Stimulated activated CD4-positive, alpha-beta T cell treated with anti-CD3 and anti-CD28 coated beads, Interleukin-15, amount 100 ng/mL, for 24 hours (primary cell): ENCODE results near the gene WDFY4.

ENCODE experiments used
- DNase-seq: peaks from one replicate; pipeline ENCODE4 v3.0.0-alpha.2; 2020

The WDFY4 gene

DNA sequence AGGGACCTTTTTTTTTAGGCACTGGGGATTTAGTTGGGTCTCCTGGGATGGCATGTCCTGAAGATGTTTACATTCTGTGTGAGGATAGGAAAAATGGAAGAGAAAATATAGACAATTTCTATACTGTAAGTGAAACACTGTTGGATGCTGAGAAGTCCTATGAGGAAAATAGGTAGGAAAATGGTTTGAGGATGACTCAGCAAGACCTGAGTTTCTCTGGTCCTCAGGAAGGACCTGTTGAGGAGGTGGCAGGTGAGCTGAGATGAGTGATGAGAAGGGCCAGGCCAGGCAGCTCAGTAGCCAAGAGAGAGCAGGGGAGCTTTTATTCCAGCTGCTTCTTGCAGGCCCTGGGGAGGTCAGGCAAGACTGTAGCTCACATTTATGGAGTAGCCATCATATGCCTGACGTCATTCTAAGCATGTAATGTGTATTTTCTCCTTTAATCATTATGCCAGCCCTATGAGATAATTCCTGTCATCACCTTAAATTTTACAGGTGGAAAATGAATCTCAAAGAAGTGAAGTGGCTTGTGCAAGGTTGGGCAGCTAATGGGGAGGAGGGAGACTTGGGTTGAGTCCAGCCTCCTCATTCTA is 274.0 kb downstream of the WDFY4 start:
- DNase-seq, result no peak

DNA sequence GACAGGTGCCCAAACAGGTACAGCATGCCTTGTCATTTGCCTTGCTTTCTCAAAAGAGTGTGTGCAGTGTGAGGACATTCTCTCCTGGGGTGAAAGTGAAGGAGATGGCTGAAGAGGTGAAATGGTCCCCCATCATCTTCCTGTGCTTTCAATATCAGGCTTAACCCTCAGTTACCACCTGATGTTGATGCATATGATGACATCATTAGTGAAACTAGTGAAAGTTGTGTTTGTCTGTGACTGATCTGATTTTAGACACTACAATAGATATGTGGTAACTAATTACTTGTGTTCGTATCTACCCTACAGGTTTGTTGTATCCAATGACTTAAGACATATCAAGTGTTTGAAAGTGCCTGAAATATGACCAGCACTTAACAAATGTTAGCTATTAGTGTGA is 279.4 kb downstream of the WDFY4 start:
- no peak for DNase-seq

DNA sequence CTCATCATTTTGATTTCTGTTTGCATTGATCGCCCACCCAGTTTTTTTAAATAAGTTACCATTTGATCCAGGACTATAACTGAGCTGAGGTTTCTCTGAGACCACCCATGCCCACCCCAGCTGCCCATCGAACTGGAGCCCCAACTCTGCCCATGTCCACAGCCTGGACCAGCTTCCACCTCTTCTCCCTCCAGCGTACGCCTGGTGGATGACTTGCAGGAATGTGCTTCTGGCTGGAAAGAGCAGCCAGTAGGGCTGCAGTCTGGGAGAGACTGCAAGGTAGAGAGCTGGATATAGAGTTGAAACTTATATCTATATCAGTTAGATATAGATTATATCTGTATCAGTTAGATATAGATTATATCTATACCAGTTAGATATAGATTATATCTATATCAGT is 280.8 kb downstream of the WDFY4 start:
- DNase-seq, result no peak

DNA sequence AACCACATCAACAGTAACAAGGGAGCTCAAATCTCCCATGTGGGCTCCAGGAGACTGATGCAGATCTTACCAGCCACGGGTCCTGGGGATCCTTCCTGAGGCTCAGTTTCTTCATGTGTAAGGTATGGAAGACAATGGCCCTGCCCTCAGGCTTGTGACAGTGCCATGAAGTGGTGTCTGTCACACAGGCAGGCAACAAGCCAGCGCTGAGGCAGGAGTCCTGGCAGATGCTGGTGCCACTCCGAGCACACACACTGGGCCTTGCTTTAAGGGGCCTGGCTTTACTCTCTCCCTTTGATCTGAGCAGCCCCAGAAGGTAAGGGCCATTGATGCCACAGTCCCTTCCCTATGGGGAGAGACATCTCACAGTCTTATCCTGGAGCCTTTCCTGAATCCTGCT is 283.4 kb downstream of the WDFY4 start:
- DNase-seq, result no peak

DNA sequence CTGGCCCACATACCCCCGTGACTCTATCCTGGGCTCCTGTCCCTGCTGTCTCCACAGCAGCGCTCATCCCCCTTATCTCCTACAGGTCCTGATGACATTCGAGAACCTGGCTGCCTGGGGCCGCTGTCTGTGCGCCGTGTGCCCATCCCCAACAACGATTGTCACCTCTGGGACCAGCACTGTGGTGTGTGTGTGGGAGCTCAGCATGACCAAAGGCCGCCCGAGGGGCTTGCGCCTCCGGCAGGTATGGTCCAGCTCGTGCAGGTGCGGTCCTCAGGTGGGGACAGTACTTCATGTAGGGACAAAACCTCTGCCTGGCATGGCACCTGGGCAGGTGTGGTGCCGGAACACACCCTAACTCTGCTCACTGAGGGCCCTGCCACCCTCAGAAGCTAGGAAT is 285.4 kb downstream of the WDFY4 start:
- DNase-seq, result no peak

DNA sequence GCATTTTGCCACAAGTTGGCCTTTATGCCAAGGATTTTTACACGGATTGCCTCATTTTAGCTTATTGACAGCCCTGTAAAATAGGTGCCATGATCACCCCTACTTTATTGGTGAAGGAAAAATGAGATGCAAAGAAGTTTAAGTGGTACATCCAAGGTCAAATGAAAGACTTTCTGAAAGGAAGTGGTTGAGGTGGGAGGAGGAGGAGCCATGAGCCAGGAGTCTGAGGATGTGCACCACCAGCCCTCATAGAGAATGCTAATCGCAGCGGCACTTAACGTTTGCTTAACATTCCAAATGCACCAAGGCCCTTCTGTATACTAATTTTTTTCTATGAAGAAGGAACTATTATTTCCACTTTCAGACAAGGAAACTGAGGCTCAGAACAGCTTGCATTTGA is 286.0 kb downstream of the WDFY4 start:
- no peak for DNase-seq

DNA sequence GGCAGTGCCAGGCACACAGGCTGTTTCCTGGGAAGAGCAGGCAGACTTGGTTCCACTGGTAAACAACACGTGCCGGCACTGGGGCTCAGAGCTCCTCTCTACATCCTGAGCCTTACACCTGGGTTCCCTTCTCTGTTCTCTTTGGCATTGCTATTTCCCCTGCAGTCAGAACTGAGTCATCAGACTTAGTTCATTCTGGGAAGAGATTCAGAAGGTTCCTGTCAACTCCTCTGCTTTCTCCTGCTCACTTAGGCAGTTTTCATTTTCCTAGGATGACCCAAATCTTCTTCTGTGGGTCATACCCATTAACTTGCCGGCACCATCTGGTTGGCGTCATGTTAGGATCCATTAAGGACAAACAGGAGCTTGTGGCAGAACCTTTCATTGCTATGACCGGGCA is 288.4 kb downstream of the WDFY4 start:
- no peak for DNase-seq

DNA sequence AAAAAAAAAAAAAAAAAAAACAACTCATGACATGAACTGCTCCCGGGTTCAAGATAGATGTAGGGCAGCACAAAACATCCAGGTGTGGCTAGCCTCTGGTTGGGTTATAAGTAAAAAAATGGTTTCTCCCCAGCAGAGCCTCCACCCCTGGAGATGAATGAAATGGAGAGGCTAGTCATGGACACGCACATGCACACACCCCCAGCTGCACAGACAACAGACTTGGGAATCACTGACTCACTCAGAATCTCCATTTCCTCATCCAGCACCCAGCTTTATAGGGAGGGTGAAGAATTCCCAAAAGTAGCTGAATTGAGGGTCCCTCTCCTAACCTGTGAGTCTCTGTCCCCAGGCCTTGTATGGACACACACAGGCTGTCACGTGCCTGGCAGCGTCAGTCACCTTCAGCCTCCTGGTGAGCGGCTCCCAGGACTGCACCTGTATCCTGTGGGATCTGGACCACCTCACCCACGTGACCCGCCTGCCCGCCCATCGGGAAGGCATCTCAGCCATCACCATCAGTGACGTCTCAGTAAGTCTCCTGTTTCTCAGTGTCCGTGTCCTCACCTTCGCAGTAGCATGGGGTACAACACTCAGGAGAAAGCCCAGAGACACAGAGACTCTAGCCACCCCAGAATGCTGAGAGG is 290.0 kb downstream of the WDFY4 start:
- DNase-seq, result no peak

DNA sequence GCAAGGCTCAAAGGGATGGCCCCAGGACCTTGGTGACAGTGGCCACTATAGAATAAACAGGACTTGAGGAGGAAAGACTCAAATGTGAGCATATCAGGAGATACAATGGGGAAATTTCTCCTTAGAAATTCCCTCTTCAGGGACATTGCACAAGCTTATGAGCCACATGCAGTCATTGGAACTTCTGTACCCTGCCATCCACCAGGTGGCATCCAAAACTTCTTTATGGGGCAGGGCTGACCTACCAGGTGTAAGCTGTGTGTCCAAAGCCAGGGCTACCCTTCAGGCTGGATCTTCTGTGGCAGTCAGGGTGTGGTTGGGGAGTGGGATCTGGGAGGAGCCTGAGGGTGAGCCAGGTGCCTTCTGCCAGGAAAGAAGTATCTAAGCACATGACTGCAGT is 291.5 kb downstream of the WDFY4 start:
- DNase-seq, result no peak

DNA sequence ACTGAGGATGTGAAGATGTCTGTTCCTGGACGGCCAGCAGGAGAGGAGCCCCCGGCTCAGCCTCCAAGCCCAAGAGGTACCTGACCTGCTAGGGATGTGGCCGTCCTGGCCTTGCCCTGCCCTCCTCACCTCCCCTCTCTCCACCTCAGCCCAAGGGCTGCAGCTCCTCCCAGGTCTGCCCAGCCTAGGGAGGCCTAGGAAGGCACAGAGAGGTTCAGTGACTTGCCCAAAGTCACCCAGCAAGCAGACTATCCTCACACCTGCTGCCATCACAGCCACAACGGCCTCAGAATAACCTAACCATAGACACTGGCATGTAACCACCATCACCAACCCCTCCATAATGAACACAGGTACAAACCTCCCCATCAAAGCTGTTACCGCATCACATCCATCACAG is 293.6 kb downstream of the WDFY4 start:
- DNase-seq, result no peak

DNA sequence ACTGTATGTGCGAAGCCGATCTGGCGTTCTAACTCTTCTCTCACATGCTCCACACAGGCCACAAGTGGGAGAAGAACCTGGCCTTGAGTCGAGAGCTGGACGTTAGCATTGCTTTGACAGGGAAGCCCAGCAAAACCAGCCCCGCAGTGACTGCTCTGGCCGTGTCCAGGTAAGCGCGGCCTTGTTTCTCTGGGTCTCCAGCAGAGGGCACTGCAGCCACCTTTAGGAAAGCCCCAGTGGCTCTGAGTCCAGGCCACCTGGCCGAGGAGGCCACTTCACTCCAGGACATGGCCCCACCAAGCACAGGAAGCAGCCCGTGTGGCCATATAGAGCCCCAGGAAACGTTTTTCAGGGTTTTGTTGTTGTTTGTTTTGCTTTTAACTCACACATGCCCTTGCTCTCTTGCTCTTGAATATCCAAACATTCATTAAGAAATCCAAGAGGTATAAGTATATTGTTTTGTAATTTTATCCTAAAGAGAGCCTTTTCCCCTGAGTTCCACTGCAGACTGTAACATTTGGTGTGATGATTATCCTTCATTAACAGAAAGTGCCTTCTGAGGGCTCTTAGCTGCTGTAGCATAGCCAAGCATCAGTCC is 296.7 kb downstream of the WDFY4 start:
- peak; percentile 57 for DNase-seq

DNA sequence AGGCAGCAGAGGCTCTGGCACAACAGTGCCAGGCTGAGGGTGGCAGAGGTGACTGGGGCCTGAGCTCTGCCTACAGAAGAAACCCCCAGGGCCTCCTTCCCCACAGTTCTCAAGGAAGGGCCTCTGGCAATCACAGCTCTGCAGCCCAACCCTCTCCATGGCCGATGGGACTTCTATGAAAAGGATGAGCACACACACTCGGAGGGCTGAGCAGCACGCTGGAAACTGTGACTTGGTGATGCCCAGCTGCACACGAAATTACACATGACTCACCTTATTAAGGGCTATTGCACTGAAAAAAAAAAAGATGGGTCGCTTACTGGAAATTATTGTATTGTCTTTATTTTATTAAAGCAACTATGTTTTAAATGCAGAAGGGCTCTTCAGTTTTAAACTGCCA is 297.9 kb downstream of the WDFY4 start:
- no peak for DNase-seq

DNA sequence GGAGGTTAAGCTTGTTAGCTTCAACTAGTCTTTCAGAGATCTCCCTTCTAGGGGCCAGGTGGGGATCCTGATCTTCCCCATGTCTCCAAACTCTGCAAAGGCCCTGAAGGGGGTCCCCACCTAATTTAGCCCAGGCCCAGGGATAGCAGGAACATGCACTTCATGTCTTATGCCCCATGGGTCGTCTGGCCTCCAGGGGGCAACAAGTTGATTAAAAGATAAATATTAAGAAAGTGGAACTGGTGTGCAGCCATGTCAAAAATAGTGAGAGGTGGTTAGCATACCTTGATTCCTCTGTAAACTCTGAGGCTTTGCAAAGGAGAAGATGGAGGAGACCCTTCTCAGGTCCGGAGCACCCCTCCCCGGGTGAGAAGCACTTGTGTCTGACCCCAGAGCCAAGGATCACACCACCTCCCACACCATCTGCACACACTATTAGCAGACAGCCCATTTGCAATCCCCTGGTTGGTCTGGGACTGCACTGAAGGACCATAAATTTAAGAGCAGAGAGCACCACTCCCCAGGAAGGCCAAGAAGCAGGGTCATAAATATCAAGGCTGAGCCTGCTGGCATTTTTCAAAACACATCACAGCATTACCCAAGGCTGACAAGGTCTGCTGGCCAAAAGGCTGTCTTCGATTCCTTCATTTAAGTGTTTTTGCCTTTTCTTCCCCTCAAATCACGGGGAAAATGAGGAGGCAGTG is 299.1 kb downstream of the WDFY4 start:
- no peak for DNase-seq

DNA sequence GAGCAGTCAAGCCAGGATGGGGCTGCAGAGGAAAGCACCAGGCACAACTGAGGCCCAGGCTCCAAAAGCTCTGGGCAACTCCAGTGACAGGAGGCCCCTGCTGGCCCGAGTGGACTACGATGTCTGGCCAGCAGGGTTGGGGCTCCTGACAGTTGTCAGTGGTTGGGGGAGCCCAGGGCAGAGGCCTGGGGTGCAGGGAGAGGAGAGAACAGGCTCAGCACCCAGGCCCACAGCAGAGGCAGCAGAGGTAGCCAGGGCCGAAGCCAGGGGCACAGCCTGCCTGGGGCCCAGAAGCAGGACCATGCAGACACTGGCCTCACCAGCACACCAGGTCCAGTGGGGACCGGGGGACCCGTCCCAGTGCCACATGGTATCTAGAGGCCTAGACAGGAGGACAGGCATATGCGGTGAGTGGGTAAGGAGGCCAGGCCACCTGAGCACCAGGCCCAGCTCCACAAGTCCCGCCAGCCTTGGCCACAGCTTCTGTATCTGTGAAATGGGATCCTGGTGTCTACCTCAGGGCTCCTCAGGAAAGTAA is 301.0 kb downstream of the WDFY4 start:
- no peak for DNase-seq

DNA sequence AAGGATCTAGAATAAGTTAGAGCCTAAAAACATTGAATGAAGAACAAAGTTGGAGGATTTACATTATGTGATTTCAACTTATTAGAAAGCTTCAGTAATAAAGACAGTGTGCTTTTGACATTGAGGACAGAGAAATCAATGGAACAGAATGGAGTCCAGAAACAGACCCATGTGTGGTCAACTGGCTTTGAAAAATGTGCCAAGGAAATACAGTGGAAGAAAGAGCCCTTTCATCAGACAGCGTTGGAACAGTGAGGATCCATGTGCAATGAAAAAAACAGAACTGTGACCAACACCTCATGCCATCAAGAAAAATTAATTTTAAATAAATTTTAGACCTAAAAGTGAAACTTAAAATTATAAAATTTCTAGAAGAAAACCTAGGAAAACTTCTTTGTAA is 305.6 kb downstream of the WDFY4 start:
- DNase-seq, result no peak

DNA sequence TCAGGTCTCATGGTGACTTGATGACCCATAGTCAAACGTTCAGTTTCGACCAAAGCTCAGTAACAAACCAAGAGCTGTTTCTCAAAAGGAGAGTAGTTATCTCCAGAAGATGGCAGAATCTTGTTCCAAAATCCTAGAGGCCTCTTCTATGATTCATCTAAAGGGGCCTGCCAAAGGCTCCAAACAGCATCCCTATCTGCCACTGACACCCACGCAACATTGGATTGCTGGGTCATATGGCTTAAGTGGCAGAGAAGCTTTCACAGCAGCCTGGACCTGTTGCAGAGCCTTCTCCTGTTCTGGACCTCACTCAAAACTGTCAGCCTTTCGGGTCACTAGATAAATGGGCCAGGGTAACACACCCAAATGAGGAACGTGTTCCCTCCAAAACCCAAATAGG is 309.0 kb downstream of the WDFY4 start:
- no peak for DNase-seq

DNA sequence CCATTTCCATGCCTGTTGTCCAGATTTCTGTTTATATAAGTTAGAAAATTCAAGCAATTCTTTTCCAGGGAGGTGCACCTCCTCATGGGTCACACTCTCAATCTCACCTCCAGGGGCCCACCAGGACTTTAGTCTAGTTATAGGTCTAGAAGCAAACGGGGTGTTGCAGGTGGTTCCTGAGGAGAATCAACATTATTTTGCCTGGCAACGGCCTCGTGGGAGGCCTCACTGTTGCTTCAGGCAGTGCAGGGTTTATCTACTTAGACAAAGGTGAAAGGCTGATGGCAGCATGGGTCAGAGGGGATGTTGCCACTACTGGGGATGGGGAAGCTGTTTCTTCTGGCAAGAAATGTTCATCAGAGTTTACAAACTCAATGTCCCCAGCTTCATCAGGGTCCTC is 311.7 kb downstream of the WDFY4 start:
- no peak for DNase-seq

DNA sequence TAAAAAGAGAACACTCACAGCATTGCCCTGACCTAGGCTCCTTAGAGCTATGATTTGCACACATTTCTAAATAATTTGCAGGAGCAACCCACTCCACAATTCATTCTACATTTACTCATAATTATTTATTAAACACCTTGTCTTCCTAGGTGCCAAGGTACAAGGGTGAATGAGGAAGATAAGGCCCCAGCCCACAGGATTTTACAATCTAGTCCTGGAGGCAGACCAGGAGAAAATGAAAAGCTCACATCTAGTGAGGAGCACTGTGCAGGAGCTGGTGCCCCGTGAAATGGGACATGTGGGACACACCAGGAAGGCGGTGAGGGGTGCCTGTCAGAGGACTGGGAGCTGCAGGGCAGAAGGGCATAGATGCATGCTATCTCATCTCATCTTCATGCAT is 314.7 kb downstream of the WDFY4 start:
- no peak for DNase-seq

DNA sequence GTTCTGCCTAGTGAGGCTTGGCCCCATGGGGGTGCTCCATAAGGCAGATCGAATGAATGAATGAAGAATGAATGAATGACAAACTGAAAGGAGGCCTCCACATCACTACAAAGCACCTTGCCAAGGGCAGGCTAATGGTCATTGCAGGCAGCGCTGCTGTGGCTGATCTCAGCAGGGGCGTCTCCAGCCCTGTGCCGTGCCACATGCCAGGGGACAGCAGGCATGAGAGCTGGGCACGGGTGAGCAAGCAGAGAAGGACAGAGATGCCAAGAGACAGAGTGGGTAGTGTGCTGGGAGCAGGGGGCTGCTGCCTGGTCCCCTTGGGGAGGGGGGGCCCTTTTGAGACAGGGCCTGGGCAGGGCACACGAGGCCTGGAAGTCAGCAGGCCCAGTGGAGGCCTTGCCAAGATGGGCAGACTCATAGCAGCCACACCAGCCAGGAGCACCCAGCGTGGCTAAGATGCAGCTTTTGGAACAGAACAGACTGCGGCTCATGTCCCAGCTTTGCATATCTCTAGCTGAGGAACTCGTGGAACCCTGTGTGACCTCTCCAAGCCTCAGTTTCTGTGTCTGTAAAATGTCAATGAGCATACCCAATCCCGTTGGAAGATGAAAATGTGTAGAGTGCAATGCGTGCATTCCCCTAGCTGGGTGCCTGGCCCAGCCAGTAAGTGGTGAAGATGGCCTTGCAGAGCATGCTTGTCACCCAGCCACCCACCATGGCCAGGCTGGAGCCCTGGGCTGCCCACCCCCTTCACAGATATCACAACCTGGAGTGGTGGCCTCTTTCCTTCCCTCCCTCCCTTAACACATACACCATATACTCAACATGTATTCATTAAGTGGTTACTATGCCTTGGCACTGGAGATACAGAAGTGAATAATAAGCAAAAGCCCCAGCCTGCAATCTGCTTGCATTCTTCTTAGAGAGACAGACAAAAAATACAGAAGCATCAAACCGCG is 316.0 kb downstream of the WDFY4 start:
- no peak for DNase-seq

DNA sequence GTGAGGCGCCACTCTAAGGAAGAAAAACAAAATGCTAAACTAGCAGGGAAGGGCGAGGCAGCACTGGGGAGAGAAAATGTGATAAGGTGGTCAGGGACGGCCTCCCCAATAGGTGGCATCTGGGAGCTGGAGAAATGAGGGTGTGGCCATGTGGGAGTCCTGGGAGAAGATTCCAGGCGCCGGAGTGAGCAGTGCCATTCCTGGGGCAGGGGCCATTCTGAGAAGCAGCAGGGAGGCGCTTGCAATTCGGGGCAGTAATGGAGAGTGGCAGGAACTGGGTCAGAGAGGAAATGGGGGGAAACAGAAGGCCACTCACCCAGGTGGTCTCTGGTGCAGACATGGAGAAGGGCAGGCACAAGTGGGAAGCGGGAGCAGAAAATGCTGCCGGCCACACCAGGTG is 316.7 kb downstream of the WDFY4 start:
- DNase-seq, result no peak

DNA sequence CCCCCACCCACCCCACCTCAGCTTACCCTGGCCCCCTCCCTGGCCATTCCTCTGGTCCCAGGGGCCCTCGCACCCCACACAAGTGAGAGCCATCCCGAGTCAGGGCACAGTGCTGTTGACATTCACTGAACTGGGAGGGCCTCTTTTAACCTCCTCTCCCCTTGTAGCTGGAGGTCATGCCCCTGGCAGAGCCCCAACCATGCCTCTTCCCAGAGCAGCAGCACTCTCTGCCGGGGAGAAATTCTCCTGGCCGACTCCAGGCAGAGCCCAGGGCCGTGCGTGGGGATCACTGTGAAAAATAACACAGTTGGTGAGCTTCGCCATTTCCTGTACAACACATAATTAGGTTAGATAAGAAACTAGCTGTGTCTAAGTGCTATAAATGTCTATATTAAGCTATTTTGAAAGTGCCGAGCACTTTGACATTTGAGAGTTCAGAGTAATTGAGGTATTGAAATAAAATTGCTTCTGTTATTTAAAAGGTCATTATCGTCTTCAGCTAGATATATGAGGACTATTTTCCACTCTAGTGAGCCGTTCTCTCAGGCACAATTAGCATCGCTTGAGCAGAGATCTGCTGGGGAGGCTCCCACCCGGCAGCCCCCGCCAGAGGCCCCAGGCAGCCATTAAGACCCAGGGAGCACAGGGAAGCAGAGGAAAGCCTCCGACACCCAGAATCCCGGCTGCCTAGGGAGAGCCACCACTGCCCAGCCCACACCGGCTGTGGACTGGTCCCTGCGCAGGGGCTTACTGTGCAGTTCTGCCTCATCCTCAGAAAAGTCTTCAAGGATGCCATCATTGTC is 317.4 kb downstream of the WDFY4 start:
- DNase-seq, result no peak

DNA sequence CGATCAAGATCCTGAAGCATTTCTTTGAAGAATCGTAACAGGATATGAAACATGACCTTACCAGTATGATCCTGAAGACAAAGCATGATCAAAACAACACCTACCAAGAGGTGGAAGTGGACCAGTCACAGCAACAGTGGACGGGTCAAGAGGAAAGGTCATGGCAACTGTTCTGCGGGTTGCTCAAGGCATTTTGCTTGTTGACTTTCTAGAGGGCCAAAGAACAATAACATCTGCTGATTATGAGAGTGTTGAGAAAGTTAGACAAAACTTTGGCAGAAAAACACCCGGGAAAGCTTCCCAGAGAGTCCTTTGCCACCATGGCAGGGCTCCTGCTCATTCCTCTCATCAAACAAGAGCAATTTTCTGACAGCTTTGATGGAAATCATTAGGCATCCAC is 320.6 kb downstream of the WDFY4 start:
- no peak for DNase-seq
